Caki2 (cell line): ENCODE data around the gene CNNM3. TPM values are rescaled to one million over a fixed set of nuclear protein-coding genes. Genes with fewer than 3 reads are reported as not detected.

Experiments
- DNase-seq: peaks from one replicate; pipeline ENCODE4 v3.0.0-alpha.2; 2015; ENCODE audit warnings: low read depth
- in situ Hi-C: cut with HindIII; loops from 2 replicates; pipeline ENCODE4 v1.10.0; 2016; ENCODE audit warnings: low sequenced_read_pairs, low pct_unique_long_range_greater_than_20kb, mixed read lengths
- total RNA-seq: library from RNA; depleted of rRNA; stranded (reverse); fragments of >200 nt; shearing (Covaris generic); gene quantifications from 2 replicates; pipeline ENCODE4 v1.2.3, GENCODE V29; 2014; ENCODE audit warnings: low replicate concordance; rRNA removed

Gene CNNM3
- total RNA-seq, 1 experiment from 2014 or later = 41.7 TPM

DNA sequence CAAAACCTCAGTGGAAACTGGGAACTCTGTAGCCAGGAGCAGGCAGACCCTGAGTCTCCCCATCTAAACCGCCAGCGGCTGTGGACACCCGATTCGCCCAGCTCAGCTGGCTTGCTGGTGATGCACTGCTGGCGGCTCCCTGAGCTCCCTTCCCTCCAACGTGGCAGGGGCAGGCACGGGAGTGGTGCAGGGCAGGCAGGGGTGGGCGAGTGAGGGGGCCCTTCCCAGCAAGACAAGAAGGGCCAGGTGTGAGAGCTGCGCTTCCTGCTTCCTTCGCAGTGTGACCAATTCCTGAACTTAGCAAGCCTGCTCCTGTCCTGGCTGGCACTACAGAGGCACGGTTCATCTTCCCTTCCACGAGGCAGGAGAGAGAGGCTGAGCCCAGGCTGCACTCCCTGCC lies 66.2 kb downstream of the CNNM3 start:
- in situ Hi-C loops = no loop called here
- DNase-seq = no peak

DNA sequence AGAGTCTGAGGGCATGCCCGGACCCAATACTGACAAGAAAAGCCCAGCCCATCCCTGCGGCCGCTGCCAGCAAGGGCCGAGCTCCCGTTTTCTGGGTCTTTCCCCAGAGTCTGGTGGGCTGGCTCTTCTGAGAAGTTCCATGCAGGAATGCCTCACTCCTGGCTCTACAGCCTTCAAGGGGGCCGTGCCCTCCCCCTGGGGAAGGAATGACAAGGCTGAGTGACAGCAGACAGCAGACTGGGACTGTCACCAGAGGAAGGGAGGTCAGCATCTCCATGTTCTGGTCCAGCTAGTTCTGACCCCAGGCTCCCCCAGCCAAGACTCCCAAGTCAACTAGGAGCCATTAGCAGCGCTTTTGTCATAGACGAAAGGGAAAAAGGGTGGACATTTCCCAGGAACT lies 66.8 kb downstream of the CNNM3 start:
- in situ Hi-C loops = no loop called here
- no peak for DNase-seq

DNA sequence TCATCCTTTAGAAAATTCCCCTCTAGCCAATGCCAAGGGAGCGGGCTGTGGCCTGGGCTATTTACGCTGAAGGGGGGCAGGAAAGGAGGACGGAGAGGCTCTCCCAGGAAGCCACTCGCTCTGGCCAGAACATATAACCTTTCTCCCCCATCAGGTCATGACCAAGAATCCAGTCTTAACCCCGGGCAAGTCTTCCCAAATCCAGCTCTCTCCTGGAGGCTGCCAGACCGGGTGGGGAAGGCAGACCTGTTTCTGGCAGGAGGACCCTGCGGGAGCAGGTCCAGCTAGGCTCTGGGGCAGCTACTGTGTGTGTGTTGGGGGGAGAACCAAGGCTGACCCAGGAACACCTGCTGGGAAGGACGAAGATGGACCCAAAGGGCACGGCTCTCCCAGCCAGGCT lies 67.2 kb downstream of the CNNM3 start:
- no peak for DNase-seq
- in situ Hi-C loops = no loop called here

Other genes starting within 250 kb of the CNNM3 start
- gene KANSL3, start 178.0 kb upstream of the CNNM3 start, total RNA-seq = 51.5 and 56.1 TPM in 2 replicates
- not detected in 2 replicates for gene FER1L5, start 173.5 kb upstream of the CNNM3 start, total RNA-seq
- 70.7 and 78.9 TPM in 2 replicates for gene LMAN2L, start 76.2 kb upstream of the CNNM3 start, total RNA-seq
- 23.5 and 24.3 TPM in 2 replicates for gene CNNM4, start 55.4 kb upstream of the CNNM3 start, total RNA-seq
- gene ANKRD23, start 27.8 kb downstream of the CNNM3 start, total RNA-seq = 1.3 and 9.4 TPM in 2 replicates
- 33.2 and 53.3 TPM in 2 replicates for gene ANKRD39, start 41.7 kb downstream of the CNNM3 start, total RNA-seq
- gene SEMA4C, start 53.8 kb downstream of the CNNM3 start, total RNA-seq = 30.7 and 40.4 TPM in 2 replicates
- gene FAM178B, start 170.3 kb downstream of the CNNM3 start, total RNA-seq = not detected in 2 replicates